ENCODE data around the gene MTURN.
A peak's percentile ranks its signal among the peaks of the same experiment; 100 is the strongest.

The MTURN gene

GRCh38 chr7:30154111-30154587 is 19.4 kb downstream of the MTURN start:
- in situ Hi-C loops (cut with HindIII; ENCODE audit: low pct_ligation_motif_present, low pct_unique_long_range_greater_than_20kb, low sequenced_read_pairs) = no loop called here
- no peak for DNase-seq

- no peak for DNase-seq
- in situ Hi-C loops (cut with HindIII; ENCODE audit: low pct_ligation_motif_present, low pct_unique_long_range_greater_than_20kb, low sequenced_read_pairs) = no loop called here
These were observed 20.7 kb downstream of the MTURN start for GRCh38 chr7:30155481-30155880.

GRCh38 chr7:30157204-30157603 is 22.4 kb downstream of the MTURN start:
- in situ Hi-C loops (cut with HindIII; ENCODE audit: low pct_ligation_motif_present, low pct_unique_long_range_greater_than_20kb, low sequenced_read_pairs) = no loop called here
- DNase-seq = no peak

- no peak for DNase-seq
- in situ Hi-C loops (cut with HindIII; ENCODE audit: low pct_ligation_motif_present, low pct_unique_long_range_greater_than_20kb, low sequenced_read_pairs) = no loop called here
These were observed 24.4 kb downstream of the MTURN start for GRCh38 chr7:30159163-30159562.

- DNase-seq = peak; percentile 68
- in situ Hi-C loops (cut with HindIII; ENCODE audit: low pct_ligation_motif_present, low pct_unique_long_range_greater_than_20kb, low sequenced_read_pairs) = no loop called here
These were observed 24.9 kb downstream of the MTURN start for GRCh38 chr7:30159698-30160143.

GRCh38 chr7:30160329-30160728 is 25.5 kb downstream of the MTURN start:
- in situ Hi-C loops (cut with HindIII; ENCODE audit: low pct_ligation_motif_present, low pct_unique_long_range_greater_than_20kb, low sequenced_read_pairs) = no loop called here

GRCh38 chr7:30162133-30162532 is 27.3 kb downstream of the MTURN start:
- in situ Hi-C loops (cut with HindIII; ENCODE audit: low pct_ligation_motif_present, low pct_unique_long_range_greater_than_20kb, low sequenced_read_pairs) = no loop called here

More at GRCh38 chr7:30160329-30160728, 25.5 kb downstream of the MTURN start:
- no peak for DNase-seq

GRCh38 chr7:30162622-30163124 is 27.9 kb downstream of the MTURN start:
- in situ Hi-C loops (cut with HindIII; ENCODE audit: low pct_ligation_motif_present, low pct_unique_long_range_greater_than_20kb, low sequenced_read_pairs) = no loop called here
- peak; percentile 56 for DNase-seq

More at GRCh38 chr7:30162133-30162532, 27.3 kb downstream of the MTURN start:
- DNase-seq = no peak

GRCh38 chr7:30163231-30163894 is 28.6 kb downstream of the MTURN start:
- in situ Hi-C loops (cut with HindIII; ENCODE audit: low pct_ligation_motif_present, low pct_unique_long_range_greater_than_20kb, low sequenced_read_pairs) = no loop called here
- no peak for DNase-seq

- DNase-seq = peak; percentile 76
- in situ Hi-C loops (cut with HindIII; ENCODE audit: low pct_ligation_motif_present, low pct_unique_long_range_greater_than_20kb, low sequenced_read_pairs) = no loop called here
These were observed 29.8 kb downstream of the MTURN start for GRCh38 chr7:30164567-30164966.

- DNase-seq = no peak
- in situ Hi-C loops (cut with HindIII; ENCODE audit: low pct_ligation_motif_present, low pct_unique_long_range_greater_than_20kb, low sequenced_read_pairs) = no loop called here
These were observed 30.8 kb downstream of the MTURN start for GRCh38 chr7:30165590-30165989.

- in situ Hi-C loops (cut with HindIII; ENCODE audit: low pct_ligation_motif_present, low pct_unique_long_range_greater_than_20kb, low sequenced_read_pairs) = no loop called here
- DNase-seq = no peak
These were observed 31.5 kb downstream of the MTURN start for GRCh38 chr7:30166155-30166840.

- no peak for DNase-seq
- in situ Hi-C loops (cut with HindIII; ENCODE audit: low pct_ligation_motif_present, low pct_unique_long_range_greater_than_20kb, low sequenced_read_pairs) = no loop called here
These were observed 32.1 kb downstream of the MTURN start for GRCh38 chr7:30166841-30167235.

- in situ Hi-C loops (cut with HindIII; ENCODE audit: low pct_ligation_motif_present, low pct_unique_long_range_greater_than_20kb, low sequenced_read_pairs) = no loop called here
- no peak for DNase-seq
These were observed 33.1 kb downstream of the MTURN start for GRCh38 chr7:30167901-30168300.

GRCh38 chr7:30168835-30169573 is 34.2 kb downstream of the MTURN start:
- in situ Hi-C loops (cut with HindIII; ENCODE audit: low pct_ligation_motif_present, low pct_unique_long_range_greater_than_20kb, low sequenced_read_pairs) = no loop called here
- DNase-seq = peak; percentile 75

- peak; percentile 30 for DNase-seq
- in situ Hi-C loops (cut with HindIII; ENCODE audit: low pct_ligation_motif_present, low pct_unique_long_range_greater_than_20kb, low sequenced_read_pairs) = no loop called here
These were observed 34.8 kb downstream of the MTURN start for GRCh38 chr7:30169579-30169978.

- in situ Hi-C loops (cut with HindIII; ENCODE audit: low pct_ligation_motif_present, low pct_unique_long_range_greater_than_20kb, low sequenced_read_pairs) = no loop called here
- no peak for DNase-seq
These were observed 35.9 kb downstream of the MTURN start for GRCh38 chr7:30170476-30171205.

GRCh38 chr7:30171766-30172447 is 37.1 kb downstream of the MTURN start:
- DNase-seq = no peak
- in situ Hi-C loops (cut with HindIII; ENCODE audit: low pct_ligation_motif_present, low pct_unique_long_range_greater_than_20kb, low sequenced_read_pairs) = no loop called here
